ENCODE data around the gene POLK.
"Not testable (repeated sequence)": the region's sequence is repeated elsewhere in the genome, so short reads cannot be mapped to it uniquely, and the experiment has no call there.

The POLK gene

GRCh38 chr5:75558981-75559632 lies 47.4 kb downstream of the POLK start:
- Histone ChIP-seq H3K27ac (ENCODE audit: insufficient read depth, low read length, poor library complexity, severe bottlenecking) (no peak overlapping the region), H3K36me3 (ENCODE audit: control insufficient read depth, insufficient read depth, low read length) (peaks cover 5% of the 10 kb centered on the region), H3K9me3 (ENCODE audit: control insufficient read depth, low read length) (no peaks in the 10 kb centered on the region), H3K4me1 (ENCODE audit: control insufficient read depth, insufficient read depth, low read length, poor library complexity, severe bottlenecking) (no peaks in the 10 kb centered on the region), H3K27me3 (replicated peaks; ENCODE audit: control insufficient read depth, insufficient read depth, low read length, poor library complexity, severe bottlenecking) (no peaks in the 10 kb centered on the region), H3K4me3 (ENCODE audit: insufficient read depth, low read depth, low read length, poor library complexity, severe bottlenecking) (no peak overlapping the region)
- no peak for DNase-seq

- H3K27ac ChIP-seq (ENCODE audit: insufficient read depth, low read length, poor library complexity, severe bottlenecking), result not testable (repeated sequence)
Measured at GRCh38 chr5:75560655-75561054, 49.0 kb downstream of the POLK start.

GRCh38 chr5:75565991-75566709 lies 54.5 kb downstream of the POLK start:
- DNase-seq; H3K27ac ChIP-seq (ENCODE audit: insufficient read depth, low read length, poor library complexity, severe bottlenecking); H3K27me3 ChIP-seq (replicated peaks; ENCODE audit: control insufficient read depth, insufficient read depth, low read length, poor library complexity, severe bottlenecking); H3K4me3 ChIP-seq (ENCODE audit: insufficient read depth, low read depth, low read length, poor library complexity, severe bottlenecking); H3K9me3 ChIP-seq (ENCODE audit: control insufficient read depth, low read length); H3K4me1 ChIP-seq (ENCODE audit: control insufficient read depth, insufficient read depth, low read length, poor library complexity, severe bottlenecking); H3K36me3 ChIP-seq (ENCODE audit: control insufficient read depth, insufficient read depth, low read length): not testable (repeated sequence)

More at GRCh38 chr5:75560655-75561054, 49.0 kb downstream of the POLK start:
- H3K36me3 ChIP-seq (ENCODE audit: control insufficient read depth, insufficient read depth, low read length); H3K27me3 ChIP-seq (replicated peaks; ENCODE audit: control insufficient read depth, insufficient read depth, low read length, poor library complexity, severe bottlenecking); H3K9me3 ChIP-seq (ENCODE audit: control insufficient read depth, low read length); H3K4me1 ChIP-seq (ENCODE audit: control insufficient read depth, insufficient read depth, low read length, poor library complexity, severe bottlenecking); DNase-seq; H3K4me3 ChIP-seq (ENCODE audit: insufficient read depth, low read depth, low read length, poor library complexity, severe bottlenecking): not testable (repeated sequence)

- no peak overlapping the region for H3K27ac ChIP-seq (ENCODE audit: insufficient read depth, low read length, poor library complexity, severe bottlenecking)
- H3K9me3 ChIP-seq (ENCODE audit: control insufficient read depth, low read length), result no peaks in the 10 kb centered on the region
- peaks cover 8% of the 10 kb centered on the region for H3K4me1 ChIP-seq (ENCODE audit: control insufficient read depth, insufficient read depth, low read length, poor library complexity, severe bottlenecking)
- H3K4me3 ChIP-seq (ENCODE audit: insufficient read depth, low read depth, low read length, poor library complexity, severe bottlenecking), result no peak overlapping the region
- no peaks in the 10 kb centered on the region for H3K36me3 ChIP-seq (ENCODE audit: control insufficient read depth, insufficient read depth, low read length)
- H3K27me3 ChIP-seq (replicated peaks; ENCODE audit: control insufficient read depth, insufficient read depth, low read length, poor library complexity, severe bottlenecking), result no peaks in the 10 kb centered on the region
- no peak for DNase-seq
Measured at GRCh38 chr5:75566710-75567309, 55.1 kb downstream of the POLK start.

- H3K4me1 ChIP-seq (ENCODE audit: control insufficient read depth, insufficient read depth, low read length, poor library complexity, severe bottlenecking), result peaks cover 8% of the 10 kb centered on the region
- no peak overlapping the region for H3K4me3 ChIP-seq (ENCODE audit: insufficient read depth, low read depth, low read length, poor library complexity, severe bottlenecking)
- no peaks in the 10 kb centered on the region for H3K27me3 ChIP-seq (replicated peaks; ENCODE audit: control insufficient read depth, insufficient read depth, low read length, poor library complexity, severe bottlenecking)
- H3K9me3 ChIP-seq (ENCODE audit: control insufficient read depth, low read length), result no peaks in the 10 kb centered on the region
- DNase-seq, result no peak
- H3K36me3 ChIP-seq (ENCODE audit: control insufficient read depth, insufficient read depth, low read length), result no peaks in the 10 kb centered on the region
- no peak overlapping the region for H3K27ac ChIP-seq (ENCODE audit: insufficient read depth, low read length, poor library complexity, severe bottlenecking)
Measured at GRCh38 chr5:75567710-75568109, 56.0 kb downstream of the POLK start.

GRCh38 chr5:75568202-75568601 lies 56.5 kb downstream of the POLK start:
- H3K4me1 ChIP-seq (ENCODE audit: control insufficient read depth, insufficient read depth, low read length, poor library complexity, severe bottlenecking), result peaks cover 8% of the 10 kb centered on the region
- no peaks in the 10 kb centered on the region for H3K9me3 ChIP-seq (ENCODE audit: control insufficient read depth, low read length)
- H3K36me3 ChIP-seq (ENCODE audit: control insufficient read depth, insufficient read depth, low read length), result no peaks in the 10 kb centered on the region
- no peak overlapping the region for H3K4me3 ChIP-seq (ENCODE audit: insufficient read depth, low read depth, low read length, poor library complexity, severe bottlenecking)
- DNase-seq, result no peak
- H3K27ac ChIP-seq (ENCODE audit: insufficient read depth, low read length, poor library complexity, severe bottlenecking), result no peak overlapping the region
- no peaks in the 10 kb centered on the region for H3K27me3 ChIP-seq (replicated peaks; ENCODE audit: control insufficient read depth, insufficient read depth, low read length, poor library complexity, severe bottlenecking)

- DNase-seq, result no peak
- no peaks in the 10 kb centered on the region for H3K36me3 ChIP-seq (ENCODE audit: control insufficient read depth, insufficient read depth, low read length)
- no peak overlapping the region for H3K27ac ChIP-seq (ENCODE audit: insufficient read depth, low read length, poor library complexity, severe bottlenecking)
- H3K9me3 ChIP-seq (ENCODE audit: control insufficient read depth, low read length), result no peaks in the 10 kb centered on the region
- no peak overlapping the region for H3K4me3 ChIP-seq (ENCODE audit: insufficient read depth, low read depth, low read length, poor library complexity, severe bottlenecking)
- H3K4me1 ChIP-seq (ENCODE audit: control insufficient read depth, insufficient read depth, low read length, poor library complexity, severe bottlenecking), result peaks cover under 1% of the 10 kb centered on the region
- no peaks in the 10 kb centered on the region for H3K27me3 ChIP-seq (replicated peaks; ENCODE audit: control insufficient read depth, insufficient read depth, low read length, poor library complexity, severe bottlenecking)
Measured at GRCh38 chr5:75571547-75571946, 59.9 kb downstream of the POLK start.

- Histone ChIP-seq H3K4me3 (ENCODE audit: insufficient read depth, low read depth, low read length, poor library complexity, severe bottlenecking) (no peak overlapping the region), H3K27me3 (replicated peaks; ENCODE audit: control insufficient read depth, insufficient read depth, low read length, poor library complexity, severe bottlenecking) (no peaks in the 10 kb centered on the region), H3K36me3 (ENCODE audit: control insufficient read depth, insufficient read depth, low read length) (peaks cover 8% of the 10 kb centered on the region), H3K9me3 (ENCODE audit: control insufficient read depth, low read length) (no peaks in the 10 kb centered on the region), H3K27ac (ENCODE audit: insufficient read depth, low read length, poor library complexity, severe bottlenecking) (no peak overlapping the region), H3K4me1 (ENCODE audit: control insufficient read depth, insufficient read depth, low read length, poor library complexity, severe bottlenecking) (no peaks in the 10 kb centered on the region)
- DNase-seq, result no peak
Measured at GRCh38 chr5:75574791-75575190, 63.1 kb downstream of the POLK start.

- H3K27ac ChIP-seq (ENCODE audit: insufficient read depth, low read length, poor library complexity, severe bottlenecking); H3K36me3 ChIP-seq (ENCODE audit: control insufficient read depth, insufficient read depth, low read length); H3K4me1 ChIP-seq (ENCODE audit: control insufficient read depth, insufficient read depth, low read length, poor library complexity, severe bottlenecking); DNase-seq; H3K9me3 ChIP-seq (ENCODE audit: control insufficient read depth, low read length); H3K27me3 ChIP-seq (replicated peaks; ENCODE audit: control insufficient read depth, insufficient read depth, low read length, poor library complexity, severe bottlenecking); H3K4me3 ChIP-seq (ENCODE audit: insufficient read depth, low read depth, low read length, poor library complexity, severe bottlenecking): not testable (repeated sequence)
Measured at GRCh38 chr5:75578280-75578679, 66.6 kb downstream of the POLK start.

- H3K27ac ChIP-seq (ENCODE audit: insufficient read depth, low read length, poor library complexity, severe bottlenecking), result no peak overlapping the region
- no peak overlapping the region for H3K4me3 ChIP-seq (ENCODE audit: insufficient read depth, low read depth, low read length, poor library complexity, severe bottlenecking)
- no peaks in the 10 kb centered on the region for H3K27me3 ChIP-seq (replicated peaks; ENCODE audit: control insufficient read depth, insufficient read depth, low read length, poor library complexity, severe bottlenecking)
- H3K36me3 ChIP-seq (ENCODE audit: control insufficient read depth, insufficient read depth, low read length), result no peaks in the 10 kb centered on the region
- no peaks in the 10 kb centered on the region for H3K9me3 ChIP-seq (ENCODE audit: control insufficient read depth, low read length)
- no peak for DNase-seq
- no peaks in the 10 kb centered on the region for H3K4me1 ChIP-seq (ENCODE audit: control insufficient read depth, insufficient read depth, low read length, poor library complexity, severe bottlenecking)
Measured at GRCh38 chr5:75584641-75585040, 73.0 kb downstream of the POLK start.

Measured in effector memory CD4-positive, alpha-beta T cell (primary cell).